Pons (tissue), 1 donor: ENCODE data around the gene HLA-E.
A peak's percentile ranks its signal among the peaks of the same experiment; 100 is the strongest.
"Not testable (repeated sequence)": the region's sequence is repeated elsewhere in the genome, so short reads cannot be mapped to it uniquely, and the experiment has no call there.

Experiments used
- DNase-seq: peaks from one replicate; pipeline ENCODE4 v3.0.0-alpha.2; 2016; ENCODE audit warnings: low spot score

HLA-E gene

DNA sequence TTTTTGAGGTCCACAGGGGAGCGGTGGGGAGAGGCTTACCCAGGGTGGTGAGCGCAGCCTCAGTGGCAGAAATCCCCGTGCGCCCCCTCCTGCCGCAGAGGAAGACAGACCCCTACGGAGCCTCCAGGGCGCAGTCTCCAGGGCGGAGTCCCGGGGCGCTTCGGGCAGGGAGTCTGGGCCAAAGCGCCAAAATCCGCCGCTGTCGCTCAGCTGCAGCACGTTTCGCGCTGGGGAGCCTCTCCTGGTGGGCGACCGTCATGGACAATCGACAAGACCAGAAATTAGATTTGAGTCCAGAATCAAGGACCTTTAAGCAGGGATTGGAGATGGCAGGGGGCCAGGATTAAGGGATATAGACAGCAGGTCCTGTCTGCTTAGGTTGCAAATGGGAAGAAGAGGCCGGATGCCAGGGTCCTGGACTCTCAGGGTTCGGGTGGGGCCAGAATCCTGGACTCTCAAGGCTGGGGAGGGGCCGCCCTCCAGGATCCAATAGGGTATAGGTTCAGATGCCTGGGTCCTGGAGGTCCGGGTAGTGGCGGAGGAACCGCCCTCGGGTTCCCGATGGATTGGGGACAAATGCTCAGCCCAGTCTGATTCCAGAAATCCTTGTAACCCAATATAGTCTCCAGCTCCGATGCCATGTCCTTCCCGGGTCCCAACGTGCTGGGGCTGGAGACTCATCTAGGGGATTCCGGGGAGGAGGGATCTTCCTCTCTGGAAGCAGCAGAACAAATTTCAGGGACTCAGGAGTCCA is 7.9 kb upstream of the HLA-E start:
- no peak for DNase-seq

DNA sequence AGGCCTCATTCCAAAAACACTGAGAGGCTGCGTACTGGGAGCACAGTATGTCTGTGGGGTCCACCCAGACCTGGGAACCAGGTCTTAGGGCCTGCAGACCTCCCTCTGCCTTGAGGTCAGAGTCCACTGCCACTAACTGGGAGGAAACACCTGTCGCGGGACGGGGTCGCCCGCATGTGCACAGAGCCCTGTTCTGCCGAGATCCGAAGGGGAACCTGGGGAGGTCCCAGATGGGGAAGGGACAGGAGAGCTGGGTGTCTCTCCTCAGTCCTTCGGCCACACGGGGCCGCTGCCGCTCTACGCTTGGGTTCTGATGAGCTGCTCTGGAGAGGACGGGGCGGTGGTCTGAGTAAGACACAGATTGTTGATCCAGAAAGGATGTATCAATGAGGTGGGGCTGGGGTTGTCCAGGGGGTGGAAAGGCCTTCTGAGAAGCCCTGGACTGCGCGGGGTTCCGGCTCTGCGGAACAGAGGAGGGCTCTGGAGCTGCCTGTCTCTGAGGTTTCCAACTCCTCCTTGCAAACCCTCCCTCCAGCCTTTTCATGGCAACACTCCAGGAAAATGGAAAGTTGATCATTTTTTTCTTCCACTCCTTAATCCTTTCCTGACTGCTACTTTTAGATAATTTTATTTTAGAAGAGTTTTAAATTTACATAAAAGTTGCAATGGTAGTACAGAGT is 7.2 kb upstream of the HLA-E start:
- DNase-seq = peak; percentile 56

DNA sequence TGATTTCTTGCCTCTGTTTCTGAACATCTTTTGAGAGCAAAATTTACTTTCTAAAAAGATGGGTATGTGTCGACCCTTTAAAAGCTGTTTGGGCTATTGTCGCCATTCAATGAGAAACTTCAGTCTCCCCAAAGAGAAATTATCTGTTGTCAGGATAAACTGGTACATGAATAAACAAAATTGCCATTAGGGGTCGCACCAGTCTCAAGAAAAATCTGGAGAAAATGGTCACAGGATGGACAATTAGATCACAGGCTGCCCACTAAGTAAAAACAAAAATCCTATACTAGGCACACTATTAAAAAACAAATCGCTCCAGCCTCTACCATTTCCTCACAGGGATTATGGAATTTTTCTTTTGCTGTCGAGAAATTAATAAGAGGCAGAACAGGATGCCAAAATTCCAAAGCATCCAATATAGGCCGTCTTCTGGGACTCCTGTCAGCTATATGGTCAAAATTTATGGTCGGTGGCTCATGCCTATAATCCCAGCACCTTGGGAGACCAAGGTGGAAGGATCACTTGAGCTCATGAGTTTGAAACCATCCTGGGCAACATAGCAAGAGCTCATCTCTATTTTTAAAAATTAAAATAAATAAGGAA is 5.5 kb upstream of the HLA-E start:
- DNase-seq = peak; percentile 83

DNA sequence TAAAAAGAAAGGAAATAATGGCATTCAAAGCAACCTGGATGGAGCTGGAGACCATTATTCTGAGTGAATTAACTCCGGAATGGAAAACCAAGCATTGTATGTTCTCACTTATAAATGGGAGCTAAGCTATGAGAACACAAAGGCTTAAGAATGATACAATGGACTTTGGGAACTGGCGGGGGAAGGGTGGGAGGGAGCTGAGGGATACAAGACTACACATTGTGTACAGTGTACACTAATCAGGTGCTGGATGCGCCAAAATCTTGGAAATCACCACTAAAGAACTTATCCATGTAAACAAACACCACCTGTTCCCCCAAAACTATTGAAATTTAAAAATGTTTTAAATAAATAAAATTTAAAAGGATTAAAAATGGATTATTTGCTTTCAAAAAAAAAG is 4.1 kb upstream of the HLA-E start:
- DNase-seq = no peak

DNA sequence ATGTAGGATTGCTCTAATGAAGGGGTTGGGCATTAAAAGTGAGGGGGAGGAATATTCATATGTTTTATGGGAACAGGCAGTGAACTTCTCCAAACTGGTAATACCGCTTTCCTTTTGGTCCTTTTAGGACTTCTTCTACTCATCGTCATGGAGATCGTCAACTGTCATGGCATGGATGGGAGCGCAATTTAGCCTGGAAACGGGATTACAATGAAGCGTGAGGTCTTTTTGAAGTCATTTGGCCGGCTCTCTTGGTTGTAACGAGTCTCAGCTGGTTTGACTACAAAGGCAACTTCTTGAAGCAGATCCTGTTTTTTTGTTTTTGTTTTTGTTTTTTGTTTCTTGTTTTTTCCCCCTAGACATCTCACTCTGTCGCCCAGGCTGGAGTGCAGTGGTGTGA is 1.4 kb upstream of the HLA-E start:
- no peak for DNase-seq

DNA sequence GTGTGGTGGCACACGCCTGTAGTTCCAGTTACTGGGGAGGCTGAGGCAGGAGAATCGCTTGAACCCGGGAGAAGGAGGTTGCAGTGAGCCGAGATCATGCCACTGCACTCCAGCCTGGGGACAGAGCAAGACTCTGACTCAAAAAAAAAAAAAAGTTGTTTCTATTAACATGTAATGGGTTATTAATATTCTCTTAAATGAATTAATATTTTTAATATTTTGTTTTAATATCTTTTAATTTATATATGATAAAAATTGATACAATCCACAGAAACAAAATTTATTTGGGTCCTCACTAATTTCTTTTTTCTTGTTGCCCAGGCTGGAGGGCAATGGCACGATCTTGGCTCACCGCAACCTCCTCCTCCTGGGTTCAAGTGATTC is 620 bp upstream of the HLA-E start:
- DNase-seq = not testable (repeated sequence)

DNA sequence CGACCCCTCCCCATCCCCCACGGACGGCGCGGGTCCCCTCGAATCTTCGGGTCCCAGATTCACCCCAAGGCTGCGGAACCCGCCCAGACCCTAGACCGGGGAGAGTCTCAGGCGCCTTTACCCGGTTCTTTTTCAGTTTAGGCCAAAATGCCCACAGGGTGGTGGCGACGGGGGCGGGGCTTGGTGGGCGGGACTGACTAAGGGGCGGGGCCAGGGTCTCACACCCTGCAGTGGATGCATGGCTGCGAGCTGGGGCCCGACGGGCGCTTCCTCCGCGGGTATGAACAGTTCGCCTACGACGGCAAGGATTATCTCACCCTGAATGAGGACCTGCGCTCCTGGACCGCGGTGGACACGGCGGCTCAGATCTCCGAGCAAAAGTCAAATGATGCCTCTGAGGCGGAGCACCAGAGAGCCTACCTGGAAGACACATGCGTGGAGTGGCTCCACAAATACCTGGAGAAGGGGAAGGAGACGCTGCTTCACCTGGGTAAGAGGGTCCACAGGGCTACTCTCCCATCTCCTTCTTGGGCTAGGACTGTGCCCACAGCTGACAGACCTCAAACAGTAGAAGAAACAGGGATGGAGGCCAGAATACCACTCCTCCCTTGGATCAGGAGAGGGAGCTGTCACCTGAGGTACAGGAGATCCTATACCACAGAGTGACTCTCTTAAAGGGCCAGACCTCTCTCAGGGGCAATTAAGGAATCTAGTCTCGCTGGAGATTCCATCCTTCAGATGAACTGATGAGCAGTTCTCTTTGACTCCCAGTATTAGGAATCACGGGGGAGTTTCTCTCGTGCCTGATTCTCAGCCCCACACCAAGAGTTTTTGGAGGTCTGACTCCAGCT is 942 bp downstream of the HLA-E start:
- no peak for DNase-seq

DNA sequence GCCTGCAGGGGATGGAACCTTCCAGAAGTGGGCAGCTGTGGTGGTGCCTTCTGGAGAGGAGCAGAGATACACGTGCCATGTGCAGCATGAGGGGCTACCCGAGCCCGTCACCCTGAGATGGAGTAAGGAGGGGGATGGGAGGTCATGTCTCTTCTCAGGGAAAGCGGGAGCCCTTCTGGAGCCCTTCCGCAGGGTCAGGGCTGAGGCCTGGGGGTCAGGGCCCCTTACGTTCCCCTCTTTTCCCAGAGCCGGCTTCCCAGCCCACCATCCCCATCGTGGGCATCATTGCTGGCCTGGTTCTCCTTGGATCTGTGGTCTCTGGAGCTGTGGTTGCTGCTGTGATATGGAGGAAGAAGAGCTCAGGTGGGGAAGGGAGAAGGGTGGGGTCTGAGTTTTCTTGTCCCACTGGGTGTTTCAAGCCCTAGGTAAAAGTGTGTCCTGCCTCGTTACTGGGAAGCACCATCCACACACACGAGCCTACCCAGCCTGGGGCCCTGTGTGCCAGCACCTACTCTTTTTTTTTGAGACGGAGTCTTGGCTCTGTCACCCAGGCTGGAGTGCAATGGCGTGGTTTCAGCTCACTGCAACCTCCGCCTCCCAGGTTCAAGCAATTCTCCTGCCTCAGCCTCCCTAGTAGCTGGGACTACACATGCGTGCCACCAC is 2.1 kb downstream of the HLA-E start:
- DNase-seq = not testable (repeated sequence)

DNA sequence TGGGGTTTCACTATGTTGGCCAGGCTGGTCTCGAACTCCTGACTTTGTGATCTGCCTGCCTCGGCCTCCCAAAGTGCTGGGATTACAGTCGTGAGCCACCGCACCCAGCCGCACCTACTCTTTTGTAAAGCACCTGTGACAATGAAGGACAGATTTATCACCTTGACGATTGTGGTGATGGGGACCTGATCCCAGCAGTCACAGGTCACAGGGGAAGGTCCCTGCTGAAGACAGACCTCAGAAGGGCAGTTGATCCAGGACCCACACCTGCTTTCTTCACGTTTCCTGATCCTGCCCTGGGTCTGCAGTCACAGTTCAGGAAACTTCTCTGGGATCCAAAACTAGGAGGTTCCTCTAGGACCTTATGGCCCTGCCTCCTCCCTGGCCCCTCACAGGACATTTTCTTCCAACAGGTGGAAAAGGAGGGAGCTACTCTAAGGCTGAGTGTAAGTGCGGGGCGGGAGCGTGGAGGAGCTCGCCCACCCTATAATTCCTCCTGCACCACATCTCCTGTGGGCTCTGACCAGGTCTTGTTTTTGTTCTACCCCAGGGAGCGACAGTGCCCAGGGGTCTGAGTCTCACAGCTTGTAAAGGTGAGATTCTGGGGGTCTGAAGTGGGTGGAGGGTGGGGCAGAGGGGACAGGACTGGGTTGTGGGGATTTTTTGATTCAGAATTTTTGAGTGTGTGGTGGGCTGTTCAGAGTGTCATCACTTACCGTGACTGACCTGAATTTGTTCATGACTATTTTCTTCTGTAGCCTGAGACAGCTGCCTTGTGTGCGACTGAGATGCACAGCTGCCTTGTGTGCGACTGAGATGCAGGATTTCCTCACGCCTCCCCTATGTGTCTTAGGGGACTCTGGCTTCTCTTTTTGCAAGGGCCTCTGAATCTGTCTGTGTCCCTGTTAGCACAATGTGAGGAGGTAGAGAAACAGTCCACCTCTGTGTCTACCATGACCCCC is 3.0 kb downstream of the HLA-E start:
- DNase-seq = no peak

DNA sequence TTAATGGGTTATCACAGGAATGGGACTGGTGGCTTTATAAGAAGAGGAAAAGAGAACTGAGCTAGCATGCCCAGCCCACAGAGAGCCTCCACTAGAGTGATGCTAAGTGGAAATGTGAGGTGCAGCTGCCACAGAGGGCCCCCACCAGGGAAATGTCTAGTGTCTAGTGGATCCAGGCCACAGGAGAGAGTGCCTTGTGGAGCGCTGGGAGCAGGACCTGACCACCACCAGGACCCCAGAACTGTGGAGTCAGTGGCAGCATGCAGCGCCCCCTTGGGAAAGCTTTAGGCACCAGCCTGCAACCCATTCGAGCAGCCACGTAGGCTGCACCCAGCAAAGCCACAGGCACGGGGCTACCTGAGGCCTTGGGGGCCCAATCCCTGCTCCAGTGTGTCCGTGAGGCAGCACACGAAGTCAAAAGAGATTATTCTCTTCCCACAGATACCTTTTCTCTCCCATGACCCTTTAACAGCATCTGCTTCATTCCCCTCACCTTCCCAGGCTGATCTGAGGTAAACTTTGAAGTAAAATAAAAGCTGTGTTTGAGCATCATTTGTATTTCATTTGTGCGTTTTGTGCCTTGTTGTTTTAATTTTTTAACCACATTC is 4.4 kb downstream of the HLA-E start:
- no peak for DNase-seq

DNA sequence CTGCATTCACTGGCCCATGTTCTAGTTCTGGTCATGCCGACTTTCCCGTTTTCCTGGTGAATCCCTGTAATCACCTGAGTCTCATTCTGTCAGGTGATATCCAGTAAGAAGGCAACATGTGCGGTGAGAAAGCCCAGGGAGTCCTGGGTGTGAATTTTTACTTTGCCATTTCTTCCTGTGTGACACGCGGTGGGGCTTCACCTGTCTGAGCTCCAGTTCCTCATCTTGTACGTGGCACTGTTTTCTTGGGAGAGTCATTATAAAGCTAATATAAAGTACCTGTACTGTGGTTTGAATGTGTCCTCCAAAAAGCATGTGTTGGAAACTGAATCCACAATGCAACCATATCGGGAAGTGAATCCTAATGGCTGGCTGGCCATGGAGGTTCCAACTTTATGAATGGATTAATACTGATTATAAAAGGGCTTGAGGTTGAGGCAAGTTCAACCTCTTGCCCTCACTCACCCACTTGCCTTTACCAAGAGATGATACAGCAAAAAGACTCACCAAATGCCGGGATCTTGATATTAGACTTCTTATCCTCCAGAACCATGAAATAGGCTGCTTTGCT is 5.1 kb downstream of the HLA-E start:
- DNase-seq = no peak

DNA sequence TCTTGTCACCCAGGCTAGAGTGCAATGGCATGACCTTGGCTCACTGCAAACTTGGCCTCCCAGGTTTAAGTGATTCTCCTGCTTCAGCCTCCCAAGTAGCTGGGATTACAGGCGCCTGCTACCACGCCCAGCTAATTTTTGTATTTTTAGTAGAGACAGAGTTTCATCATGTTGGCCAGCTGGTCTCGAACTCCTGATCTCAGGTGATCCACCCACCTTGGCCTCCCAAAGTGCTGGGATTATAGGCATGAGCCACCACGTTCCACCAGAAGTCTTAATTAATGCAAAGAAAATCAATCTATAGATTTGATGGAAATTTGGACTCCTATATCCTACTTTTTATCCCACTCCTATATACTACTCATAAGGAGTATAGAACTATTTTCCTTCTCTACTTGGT is 5.8 kb downstream of the HLA-E start:
- not testable (repeated sequence) for DNase-seq

DNA sequence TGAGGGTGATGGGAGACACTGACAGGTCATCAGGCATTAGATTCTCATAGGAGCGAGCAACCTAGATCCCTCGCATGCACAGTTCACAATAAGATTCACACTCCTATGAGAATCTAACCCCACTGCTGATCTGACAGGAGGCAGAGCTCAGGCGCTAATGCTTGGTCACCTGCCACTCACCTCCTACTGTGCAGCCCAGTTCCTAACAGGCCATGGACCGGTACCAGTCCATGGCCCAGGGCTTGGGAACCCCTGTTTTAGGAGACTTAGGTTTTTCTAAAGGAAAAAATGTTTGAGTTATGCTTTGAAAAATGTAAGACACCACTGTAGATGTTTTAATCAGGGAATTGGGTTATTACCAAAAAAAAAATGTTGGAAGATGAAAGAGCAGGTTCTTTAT is 6.7 kb downstream of the HLA-E start:
- no peak for DNase-seq

DNA sequence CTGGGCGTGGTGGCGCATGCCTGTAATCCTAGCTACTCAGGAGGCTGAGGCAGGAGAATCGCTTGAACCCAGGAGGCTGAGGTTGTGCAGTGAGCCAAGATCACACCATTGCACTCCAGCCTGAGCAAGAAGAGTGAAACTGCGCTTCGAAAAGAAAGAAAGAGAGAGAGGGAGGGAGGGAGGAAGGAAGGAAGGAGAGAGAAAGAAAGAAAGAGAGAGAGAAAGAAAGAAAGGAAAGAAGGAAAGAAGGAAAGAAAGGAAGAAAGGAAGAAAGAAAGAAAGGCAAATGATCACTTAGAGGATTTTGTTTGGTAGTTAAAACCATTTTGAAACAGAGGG is 7.9 kb downstream of the HLA-E start:
- not testable (repeated sequence) for DNase-seq

DNA sequence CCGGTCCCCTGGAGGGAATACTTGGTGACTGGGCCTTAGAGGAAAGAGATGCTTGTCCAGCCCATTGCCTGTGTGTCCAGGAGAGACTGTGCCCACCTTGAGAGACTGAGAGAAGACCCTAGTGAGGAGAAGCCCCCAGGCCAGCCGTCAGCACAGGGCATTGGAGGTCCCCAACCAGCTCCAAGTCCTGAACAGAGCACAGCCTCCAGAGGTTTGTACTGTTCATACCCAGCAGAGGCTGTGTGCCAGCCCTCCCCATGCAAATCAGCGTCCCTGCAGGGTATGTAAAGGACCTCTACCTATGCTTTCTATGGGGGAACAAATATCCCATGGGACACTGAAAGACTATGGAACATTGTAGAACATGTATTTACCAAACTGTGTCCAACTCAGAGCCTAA is 8.4 kb downstream of the HLA-E start:
- DNase-seq = no peak

DNA sequence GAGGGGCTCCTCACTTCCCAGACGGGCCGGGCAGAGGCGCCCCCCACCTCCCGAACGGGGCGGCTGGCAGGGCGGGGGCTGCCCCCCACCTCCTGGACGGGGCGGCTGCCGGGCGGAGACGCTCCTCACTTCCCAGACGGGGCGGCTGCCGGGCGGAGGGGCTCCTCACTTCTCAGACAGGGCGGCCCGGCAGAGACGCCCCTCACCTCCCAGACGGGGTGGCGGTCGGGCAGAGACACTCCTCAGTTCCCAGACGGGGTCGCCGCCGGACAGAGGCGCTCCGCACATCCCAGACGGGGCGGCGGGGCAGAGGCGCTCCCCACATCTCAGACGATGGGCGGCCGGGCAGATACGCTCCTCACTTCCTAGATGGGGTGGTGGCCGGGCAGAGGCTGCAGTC is 9.4 kb downstream of the HLA-E start:
- DNase-seq = not testable (repeated sequence)

DNA sequence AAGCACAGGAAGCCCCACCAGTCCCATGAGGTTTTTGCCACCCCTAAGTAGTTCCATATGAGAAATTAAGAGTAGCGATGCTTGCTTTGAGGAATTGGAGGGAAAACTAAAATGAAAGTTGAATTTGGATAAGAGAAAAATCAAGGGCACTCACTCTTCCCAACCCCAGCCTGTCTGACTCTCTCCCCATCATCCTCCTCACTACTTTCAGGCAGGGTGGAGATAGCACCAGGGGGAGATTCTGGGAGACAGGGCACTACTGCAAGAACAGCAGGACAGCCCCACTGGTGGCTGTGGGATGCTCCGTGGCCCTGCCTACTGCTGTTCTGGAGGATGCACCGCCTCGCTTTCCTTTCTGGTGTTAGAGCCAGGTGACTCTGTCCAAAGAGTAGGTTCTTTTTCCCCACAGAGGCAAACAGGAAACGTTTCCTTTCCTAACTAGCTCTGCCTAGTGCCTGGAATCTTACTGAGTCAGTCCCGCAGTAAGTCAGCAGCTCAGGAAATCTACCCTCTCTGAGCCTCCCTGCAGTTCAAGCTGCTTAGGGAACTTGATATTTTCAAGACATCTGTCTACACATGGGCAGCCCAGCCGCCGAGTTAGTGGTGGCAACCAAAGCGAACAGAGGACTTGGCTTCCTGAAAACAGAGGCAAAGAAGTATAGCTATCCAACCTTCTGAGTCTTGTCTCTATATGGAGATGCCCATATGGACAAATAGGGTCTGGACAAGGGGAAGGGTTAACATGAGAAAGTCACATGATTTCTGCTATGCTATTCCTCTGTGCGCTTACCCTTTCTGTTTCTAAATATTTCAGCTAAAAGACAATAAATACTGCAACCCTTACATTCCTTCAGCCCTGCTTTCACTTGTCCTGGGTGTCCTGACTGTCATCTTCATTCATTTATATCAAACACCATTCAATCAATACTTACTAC is 11.4 kb downstream of the HLA-E start:
- DNase-seq = no peak

DNA sequence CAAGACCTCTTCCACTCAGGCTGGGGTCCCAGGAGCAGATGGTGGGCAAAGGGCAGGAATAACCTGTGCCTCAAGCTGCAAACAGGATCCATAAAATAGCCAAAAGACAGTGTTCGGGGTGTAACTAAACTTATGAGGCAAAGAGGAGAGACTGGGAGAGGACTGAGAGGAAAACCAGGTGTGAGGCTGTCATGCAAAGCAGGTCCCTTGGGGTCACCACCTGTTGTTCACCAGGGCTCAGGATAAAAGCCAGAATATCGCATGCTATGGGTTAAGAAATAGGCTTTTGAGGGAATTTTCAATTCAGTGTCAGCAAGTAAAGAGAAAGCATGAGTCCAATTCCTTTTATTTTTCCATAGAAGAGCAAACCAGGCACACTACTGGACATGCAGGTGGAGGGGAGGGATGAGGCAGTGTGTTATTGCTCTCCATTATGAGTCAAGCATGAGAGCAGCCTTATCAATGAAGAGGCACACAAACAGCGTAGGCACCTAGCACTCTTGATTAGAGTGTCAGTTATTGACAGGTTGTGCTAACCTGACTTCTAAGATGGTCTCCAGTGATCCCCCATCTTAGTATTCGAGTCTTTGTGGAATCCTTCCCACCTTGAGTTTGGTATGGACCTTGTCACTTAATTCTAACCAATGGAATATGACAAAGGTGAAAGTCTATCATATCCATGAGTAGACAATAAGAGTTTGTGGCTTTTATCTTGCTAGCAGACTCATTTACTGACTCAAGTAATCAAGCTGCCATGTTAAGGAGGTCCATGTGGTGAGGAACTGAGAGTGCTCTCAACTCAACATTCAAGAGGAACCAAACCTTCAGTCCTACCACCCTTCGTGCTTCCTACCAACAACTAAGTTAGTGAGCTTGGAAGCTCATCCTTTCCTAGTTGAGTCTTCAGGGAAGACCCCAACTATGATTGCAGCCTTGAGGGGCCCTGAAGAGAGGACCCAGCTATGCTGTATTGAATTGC is 18.8 kb downstream of the HLA-E start:
- DNase-seq = no peak
